ENCODE results near the gene ELMOD2. TPM values are rescaled to one million over a fixed set of nuclear protein-coding genes. Genes with fewer than 3 reads are reported as not detected.
"Not testable (repeated sequence)": the region's sequence is repeated elsewhere in the genome, so short reads cannot be mapped to it uniquely, and the experiment has no call there.

ELMOD2 gene
- total and polyA plus RNA-seq, 2 experiments from 2014 or later, result 25.0 to 35.8 TPM

DNA sequence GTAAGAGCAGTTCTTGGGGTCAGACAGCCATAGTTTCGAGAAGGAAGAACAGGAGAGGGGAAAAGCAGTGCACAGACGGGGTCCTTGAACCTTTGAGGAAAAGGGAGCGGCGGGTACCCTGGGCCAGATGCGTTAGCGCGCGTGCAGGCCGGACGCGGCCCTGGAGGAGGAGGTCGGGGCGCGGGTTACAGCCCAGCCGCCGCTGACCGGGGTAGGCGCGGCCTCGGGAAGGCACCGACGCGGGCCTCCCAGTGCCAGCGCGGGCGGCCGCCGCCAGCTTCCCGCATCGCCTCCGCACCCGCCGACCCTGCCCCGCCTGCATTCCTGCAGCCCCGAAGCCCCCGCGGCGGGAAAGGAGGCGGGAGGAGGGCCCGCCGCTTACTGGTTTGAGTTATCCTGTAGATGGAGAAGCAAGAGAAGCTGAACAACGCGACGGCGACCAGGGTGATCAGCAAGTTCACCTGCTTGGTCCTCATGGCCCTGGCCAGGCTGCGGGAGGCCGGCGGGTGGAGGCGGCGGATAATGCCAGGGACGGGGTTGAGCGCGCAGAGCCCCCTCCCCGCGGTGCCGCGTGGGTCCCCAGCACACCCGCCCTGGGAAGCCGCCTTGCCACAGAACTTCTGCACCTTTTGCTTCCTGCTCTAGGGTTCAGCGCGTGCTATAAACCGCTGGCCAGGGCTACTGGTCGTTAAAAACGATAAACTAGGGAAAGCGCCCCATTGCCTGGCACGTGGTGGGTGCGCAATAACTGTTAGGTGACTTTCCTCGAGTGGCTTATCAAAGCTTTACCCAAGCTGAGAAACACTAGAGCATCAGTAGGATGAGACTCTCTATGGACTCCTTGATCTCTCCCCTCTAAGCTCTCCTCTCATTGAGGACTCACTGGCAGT lies 26.0 kb upstream of the ELMOD2 start, which contains the start of gene MGAT4D:
TSS of gene MGAT4D (minus strand) at position 547 of the 890 bp plus-strand sequence. CDS start at position 476, 71 bp downstream.
- no peaks in the 10 kb centered on the region for H3K4me1 ChIP-seq (ENCODE audit: insufficient read depth)
- H3K4me3 ChIP-seq, result no peak within 1 kb of the TSS
- H3K4me2 ChIP-seq (ENCODE audit: unreplicated experiment), result no peak within 1 kb of the TSS
- DNase-seq, result peak; percentile 27
- no peaks in the 10 kb centered on the region for H3K79me2 ChIP-seq (ENCODE audit: insufficient read depth)
- no peak within 1 kb of the TSS for H3K9ac ChIP-seq
- H3K27ac ChIP-seq, result no peak within 1 kb of the TSS
- WGBS, 2 experiments (ENCODE audit: low coverage in 1 of 2, low lambda C conversion rate in 2 of 2, missing lambda C conversion rate in 2 of 2), result 8 to 9% methylated on average over 53 of the region's 68 CpGs
- H3K9me3 ChIP-seq (ENCODE audit: low read depth), result no peaks in the 10 kb centered on the region
- H3F3A ChIP-seq (ENCODE audit: insufficient read depth), result no peaks in the 10 kb centered on the region
- H4K20me1 ChIP-seq (ENCODE audit: insufficient read depth), result no peaks in the 10 kb centered on the region
- H3K36me3 ChIP-seq (ENCODE audit: low read depth), result no peaks in the 10 kb centered on the region
- peak; percentile 51 for TF ChIP-seq EZH2 (IDR thresholded peaks at IDR 0.05; ENCODE audit: insufficient read depth, poor library complexity, severe bottlenecking)
- 0 out of 2 replicates have a peak, but pooled peaks have one; percentile 57 for TF ChIP-seq EZH2phosphoT487 (IDR thresholded peaks at IDR 0.05; ENCODE audit: insufficient read depth, low read depth)
- in situ Hi-C loops (cut with MboI), result no loop called here
- peaks cover 84% of the 10 kb centered on the region for H3K27me3 ChIP-seq (replicated peaks; ENCODE audit: insufficient read depth)
- no peak within 1 kb of the TSS for H2AFZ ChIP-seq
- H3K9me2 ChIP-seq (ENCODE audit: insufficient read depth), result no peaks in the 10 kb centered on the region

DNA sequence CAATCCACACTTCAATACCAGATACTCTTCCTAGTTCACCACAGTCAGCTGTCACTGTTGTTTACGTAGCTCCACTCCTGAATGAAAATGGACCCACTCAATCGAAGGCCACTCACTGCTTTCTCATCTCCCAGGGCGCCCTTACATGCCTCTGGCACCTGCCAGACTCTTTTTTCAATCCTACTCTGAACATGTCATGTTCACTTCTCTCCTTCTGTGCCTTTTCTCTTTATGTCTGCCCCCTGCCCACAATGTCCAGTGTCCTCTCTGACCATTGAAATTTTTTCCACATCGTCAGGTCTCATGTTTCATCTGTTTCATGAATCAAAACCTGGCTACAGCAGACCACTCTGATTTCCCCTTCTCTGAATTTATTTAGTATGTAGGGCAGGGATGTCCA lies 24.6 kb upstream of the ELMOD2 start:
- in situ Hi-C loops (cut with MboI), result no loop called here
- DNase-seq, result no peak
- Histone ChIP-seq H3K79me2 (ENCODE audit: insufficient read depth) (no peaks in the 10 kb centered on the region), H3K4me1 (ENCODE audit: insufficient read depth) (no peaks in the 10 kb centered on the region), H3F3A (ENCODE audit: insufficient read depth) (no peaks in the 10 kb centered on the region), H2AFZ (no peak overlapping the region), H3K27me3 (replicated peaks; ENCODE audit: insufficient read depth) (peaks cover 86% of the 10 kb centered on the region), H4K20me1 (ENCODE audit: insufficient read depth) (no peaks in the 10 kb centered on the region), H3K4me3 (no peak overlapping the region), H3K27ac (no peak overlapping the region), H3K9me3 (ENCODE audit: low read depth) (no peaks in the 10 kb centered on the region), H3K9me2 (ENCODE audit: insufficient read depth) (no peaks in the 10 kb centered on the region), H3K36me3 (ENCODE audit: low read depth) (no peaks in the 10 kb centered on the region), H3K9ac (no peak overlapping the region), H3K4me2 (ENCODE audit: unreplicated experiment) (no peak overlapping the region)
- 36 to 50% methylated on average over 4 of the region's 4 CpGs for WGBS, 2 experiments (ENCODE audit: low coverage in 1 of 2, low lambda C conversion rate in 2 of 2, missing lambda C conversion rate in 2 of 2)
- TF ChIP-seq EZH2 (IDR thresholded peaks at IDR 0.05; ENCODE audit: insufficient read depth, poor library complexity, severe bottlenecking) (no peak), EZH2phosphoT487 (IDR thresholded peaks at IDR 0.05; ENCODE audit: insufficient read depth, low read depth) (no peak)

DNA sequence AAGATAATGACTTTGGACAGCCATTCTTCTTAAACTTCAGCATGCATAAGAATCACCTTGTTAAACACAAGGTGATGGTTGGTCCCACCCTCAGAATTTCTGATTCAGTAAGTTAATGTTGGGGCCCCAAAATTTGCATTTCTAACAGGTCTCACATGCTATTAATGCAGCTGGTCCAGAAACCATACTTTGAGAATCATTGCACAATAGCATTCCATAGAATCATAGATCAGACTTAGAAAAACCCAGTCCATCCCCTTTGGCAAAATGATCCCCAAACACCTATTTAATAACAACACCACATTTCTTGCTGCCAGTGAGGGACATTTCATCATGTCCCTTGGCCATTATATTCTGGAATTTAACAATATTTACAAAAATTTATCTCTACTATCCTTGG lies 19.7 kb upstream of the ELMOD2 start:
- peak; percentile 3 for DNase-seq
- H3K27ac ChIP-seq, result no peak overlapping the region
- H3K4me3 ChIP-seq, result no peak overlapping the region
- H2AFZ ChIP-seq, result no peak overlapping the region
- H3K36me3 ChIP-seq (ENCODE audit: low read depth), result no peaks in the 10 kb centered on the region
- no peak overlapping the region for H3K9ac ChIP-seq
- in situ Hi-C loops (cut with MboI), result no loop called here
- H3K27me3 ChIP-seq (replicated peaks; ENCODE audit: insufficient read depth), result peaks cover 54% of the 10 kb centered on the region
- H3F3A ChIP-seq (ENCODE audit: insufficient read depth), result no peaks in the 10 kb centered on the region
- H4K20me1 ChIP-seq (ENCODE audit: insufficient read depth), result no peaks in the 10 kb centered on the region
- TF ChIP-seq EZH2 (IDR thresholded peaks at IDR 0.05; ENCODE audit: insufficient read depth, poor library complexity, severe bottlenecking) (no peak), EZH2phosphoT487 (IDR thresholded peaks at IDR 0.05; ENCODE audit: insufficient read depth, low read depth) (no peak)
- no peaks in the 10 kb centered on the region for H3K4me1 ChIP-seq (ENCODE audit: insufficient read depth)
- no peaks in the 10 kb centered on the region for H3K79me2 ChIP-seq (ENCODE audit: insufficient read depth)
- H3K9me3 ChIP-seq (ENCODE audit: low read depth), result no peaks in the 10 kb centered on the region
- no peak overlapping the region for H3K4me2 ChIP-seq (ENCODE audit: unreplicated experiment)
- no peaks in the 10 kb centered on the region for H3K9me2 ChIP-seq (ENCODE audit: insufficient read depth)

DNA sequence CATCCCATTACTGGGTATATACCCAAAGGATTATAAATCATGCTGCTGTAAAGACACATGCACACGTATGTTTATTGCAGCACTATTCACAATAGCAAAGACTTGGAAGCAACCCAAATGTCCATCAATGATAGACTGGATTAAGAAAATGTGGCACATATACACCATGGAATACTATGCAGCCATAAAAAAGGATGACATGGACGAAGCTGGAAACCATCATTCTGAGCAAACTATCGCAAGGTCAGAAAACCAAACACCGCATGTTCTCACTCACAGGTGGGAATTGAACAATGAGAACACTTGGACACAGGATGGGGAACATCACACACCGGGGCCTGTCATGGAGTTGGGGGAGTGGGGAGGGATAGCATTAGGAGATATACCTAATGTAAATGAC lies 10.2 kb upstream of the ELMOD2 start:
- H3K27ac ChIP-seq; in situ Hi-C loops (cut with MboI); H3K36me3 ChIP-seq (ENCODE audit: low read depth); H3K9me3 ChIP-seq (ENCODE audit: low read depth); H2AFZ ChIP-seq; DNase-seq; H3K9me2 ChIP-seq (ENCODE audit: insufficient read depth); H4K20me1 ChIP-seq (ENCODE audit: insufficient read depth); H3K4me1 ChIP-seq (ENCODE audit: insufficient read depth); H3F3A ChIP-seq (ENCODE audit: insufficient read depth); H3K9ac ChIP-seq; H3K4me3 ChIP-seq; H3K79me2 ChIP-seq (ENCODE audit: insufficient read depth); H3K4me2 ChIP-seq (ENCODE audit: unreplicated experiment): not testable (repeated sequence)
- H3K27me3 ChIP-seq (replicated peaks; ENCODE audit: insufficient read depth), result peaks cover 14% of the 10 kb centered on the region
- WGBS, 2 experiments (ENCODE audit: low coverage in 1 of 2, low lambda C conversion rate in 2 of 2, missing lambda C conversion rate in 2 of 2), result 52 to 62% methylated on average over 5 of the region's 5 CpGs
